GM10248 (cell line): Measurements from ENCODE around the gene CD47.

Experiments used
- CTCF ChIA-PET: fragments of 300-600 bp; sonication (Branson Sonifier 250); formaldehyde crosslinking; extraction: SDS; loops from one replicate; lab custom pipeline; 2021; ENCODE audit warnings: antibody characterized with exemption; lab: Yijun Ruan, JAX
- POLR2A ChIA-PET: fragments of 350-650 bp; sonication (Branson Sonifier 250); formaldehyde crosslinking; extraction: SDS; loops from one replicate; lab custom pipeline; 2020; ENCODE audit warnings: antibody characterized with exemption; lab: Yijun Ruan, JAX
- DNase-seq: peaks from one replicate; pipeline ENCODE4 v3.0.0; 2012; ENCODE audit errors: extremely low spot score
- TF ChIP-seq, protein P1 (sequence below): IDR thresholded peaks from 2 replicates; pipeline ENCODE4 v1.5.1; 2012; ENCODE audit warnings: mild to moderate bottlenecking, low read depth; ENCODE audit errors: extremely low read depth, missing control alignments, control extremely low read depth

CD47 gene

DNA sequence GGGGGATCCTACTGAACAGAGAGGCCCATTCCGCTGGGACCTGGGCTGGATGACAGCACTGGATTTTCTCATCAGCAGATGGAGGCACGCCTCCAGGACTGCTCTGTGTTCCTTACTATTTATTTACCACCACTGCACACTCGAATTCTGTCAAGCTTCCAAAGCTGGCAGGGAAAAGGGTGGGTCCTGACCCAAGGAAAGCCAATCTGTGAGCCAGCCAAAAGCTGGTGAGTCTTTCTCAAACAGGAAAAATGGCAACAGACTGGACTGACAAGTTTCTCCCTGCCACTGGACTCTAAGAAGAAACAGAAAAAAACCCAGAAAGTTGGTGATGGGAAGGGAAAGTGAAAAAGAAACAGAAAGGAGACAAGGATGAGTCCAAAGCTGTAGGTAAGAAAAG, 37.8 kb downstream of the CD47 start:
- no peak for DNase-seq
- ChIA-PET POLR2A (no interaction called here), CTCF (interaction anchor here (0.7 to 2.6 kb wide), 6 partner anchors 10 to 125 kb away, joined by 3 to 11 read pairs (median 4); no protein-coding TSS in a partner anchor)
- TF ChIP-seq, protein P1, sequence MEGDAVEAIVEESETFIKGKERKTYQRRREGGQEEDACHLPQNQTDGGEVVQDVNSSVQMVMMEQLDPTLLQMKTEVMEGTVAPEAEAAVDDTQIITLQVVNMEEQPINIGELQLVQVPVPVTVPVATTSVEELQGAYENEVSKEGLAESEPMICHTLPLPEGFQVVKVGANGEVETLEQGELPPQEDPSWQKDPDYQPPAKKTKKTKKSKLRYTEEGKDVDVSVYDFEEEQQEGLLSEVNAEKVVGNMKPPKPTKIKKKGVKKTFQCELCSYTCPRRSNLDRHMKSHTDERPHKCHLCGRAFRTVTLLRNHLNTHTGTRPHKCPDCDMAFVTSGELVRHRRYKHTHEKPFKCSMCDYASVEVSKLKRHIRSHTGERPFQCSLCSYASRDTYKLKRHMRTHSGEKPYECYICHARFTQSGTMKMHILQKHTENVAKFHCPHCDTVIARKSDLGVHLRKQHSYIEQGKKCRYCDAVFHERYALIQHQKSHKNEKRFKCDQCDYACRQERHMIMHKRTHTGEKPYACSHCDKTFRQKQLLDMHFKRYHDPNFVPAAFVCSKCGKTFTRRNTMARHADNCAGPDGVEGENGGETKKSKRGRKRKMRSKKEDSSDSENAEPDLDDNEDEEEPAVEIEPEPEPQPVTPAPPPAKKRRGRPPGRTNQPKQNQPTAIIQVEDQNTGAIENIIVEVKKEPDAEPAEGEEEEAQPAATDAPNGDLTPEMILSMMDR: no peak

DNA sequence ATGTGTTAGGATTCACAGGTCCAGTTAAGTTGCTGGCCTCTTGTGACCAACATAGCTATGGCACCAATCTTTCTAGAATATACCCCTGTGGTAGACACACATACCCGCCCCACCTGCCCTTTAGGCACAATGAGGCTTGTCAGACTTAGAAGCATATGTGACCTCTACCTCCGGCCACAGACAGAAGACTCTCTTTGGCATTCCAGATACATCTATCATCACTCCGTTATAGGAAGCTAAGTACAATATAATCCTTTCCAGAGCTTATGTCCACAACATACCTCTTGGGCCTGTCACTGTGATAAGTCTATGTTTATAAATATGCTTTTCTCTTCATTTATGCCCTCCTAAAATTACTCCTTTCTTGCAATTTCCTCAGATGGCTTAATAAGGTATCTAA, 39.8 kb downstream of the CD47 start:
- TF ChIP-seq, protein P1: no peak
- ChIA-PET CTCF (interaction anchor here (1.0 kb wide), 1 partner anchor 14 kb away, joined by 3 read pairs; no protein-coding TSS in a partner anchor), POLR2A (no interaction called here)
- no peak for DNase-seq

DNA sequence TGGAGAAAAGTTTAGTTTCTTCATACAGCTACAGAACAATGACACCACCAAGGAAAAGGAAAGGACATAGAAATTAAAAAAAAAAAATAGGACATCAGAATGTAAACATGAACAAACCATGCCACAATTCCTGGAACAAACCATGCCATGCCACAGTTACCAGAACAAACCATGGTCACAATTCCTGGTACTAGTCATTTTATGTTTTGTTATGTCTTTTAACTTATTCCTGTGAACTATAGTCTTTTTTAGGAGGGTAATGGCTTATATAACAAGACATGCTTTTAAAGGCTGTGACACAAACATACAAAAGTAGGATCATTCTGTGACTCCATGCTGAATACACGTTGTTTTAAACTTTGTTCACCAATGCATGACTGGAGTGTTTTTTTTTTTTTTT, 42.8 kb downstream of the CD47 start:
- DNase-seq: no peak
- ChIA-PET CTCF (interaction anchor here (1.0 to 1.7 kb wide), 2 partner anchors 12 to 27 kb away, joined by 3 read pairs; no protein-coding TSS in a partner anchor), POLR2A (no interaction called here)
- TF ChIP-seq, protein P1: no peak

DNA sequence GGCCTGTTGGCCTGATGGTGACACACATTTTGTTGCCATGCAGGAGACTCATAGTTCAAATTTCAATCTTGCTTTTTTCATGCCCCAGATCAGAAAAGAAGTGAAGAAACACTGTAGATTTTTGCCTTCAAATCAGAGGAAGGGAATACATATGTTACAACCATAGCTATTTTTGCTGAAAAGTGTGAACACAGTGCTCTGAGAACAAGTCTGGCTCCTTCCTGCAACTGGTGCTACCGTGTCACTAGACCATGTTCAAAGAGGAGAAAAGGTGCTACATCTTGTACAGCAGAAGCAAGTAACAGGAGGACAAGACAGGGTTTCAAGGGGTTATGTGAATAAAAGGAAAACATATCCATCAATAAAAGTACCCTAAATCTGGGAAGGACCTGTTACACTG, 44.6 kb downstream of the CD47 start:
- DNase-seq: no peak
- ChIA-PET CTCF (no interaction called here), POLR2A (no interaction called here)
- TF ChIP-seq, protein P1: no peak

DNA sequence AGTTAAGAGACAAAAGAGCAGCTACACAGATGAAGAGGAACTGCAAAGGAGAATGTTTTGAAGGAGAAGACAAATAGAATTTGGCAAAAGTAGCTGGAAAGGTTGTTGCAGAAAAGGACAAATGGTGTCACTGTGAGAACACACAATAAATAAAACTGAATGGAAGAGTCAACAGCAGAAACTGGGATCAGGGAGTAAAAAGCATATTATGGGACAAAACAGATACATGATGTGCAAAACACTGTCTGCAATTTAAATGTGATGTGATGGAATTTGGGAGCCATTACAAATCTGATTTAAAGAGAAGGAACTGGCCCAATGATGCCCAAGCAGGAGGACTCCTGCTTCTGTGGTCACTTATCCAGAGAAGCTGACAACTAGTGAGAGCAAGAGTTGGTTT, 46.1 kb downstream of the CD47 start:
- no peak for DNase-seq
- ChIA-PET POLR2A (no interaction called here), CTCF (interaction anchor here (3.2 kb wide), 1 partner anchor 12 kb away, joined by 19 read pairs; no protein-coding TSS in a partner anchor)
- TF ChIP-seq, protein P1: no peak

DNA sequence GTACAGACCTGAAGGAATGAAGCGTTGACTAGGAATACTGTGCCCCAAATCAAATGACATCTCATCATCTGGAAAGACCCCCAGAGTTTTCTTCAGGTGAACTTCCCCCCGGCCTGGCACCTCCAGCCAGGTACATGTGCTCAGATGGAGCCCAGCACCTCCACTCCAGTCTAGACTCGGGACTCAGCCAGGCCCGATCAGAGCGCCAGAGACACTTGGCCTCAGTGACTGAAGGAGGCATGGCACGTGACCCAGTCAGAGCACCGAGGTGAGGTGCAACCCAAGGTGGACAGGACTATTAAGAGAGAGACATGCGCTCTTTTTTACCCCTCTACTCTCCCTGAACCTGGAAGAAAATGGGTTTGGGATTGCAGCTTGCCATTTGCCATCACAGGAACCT, 48.5 kb downstream of the CD47 start:
- DNase-seq: no peak
- ChIA-PET CTCF (interaction anchor here (1.1 to 3.2 kb wide), 4 partner anchors 10 to 126 kb away, joined by 3 to 19 read pairs (median 8); no protein-coding TSS in a partner anchor), POLR2A (no interaction called here)
- TF ChIP-seq, protein P1: no peak
